K562 (cell line): ENCODE results near the gene PRDM8. TPM values are rescaled to one million over a fixed set of nuclear protein-coding genes. Genes with fewer than 3 reads are reported as not detected.
A peak's percentile ranks its signal among the peaks of the same experiment; 100 is the strongest.

ENCODE experiments used
- ADNP ChIP-seq: fragments of 200-800 bp; sonication (Bioruptor generic); IDR thresholded peaks from 2 replicates; pipeline ENCODE4 v1.6.1; 2016; ENCODE audit warnings: missing genetic modification characterization, missing compliant biosample characterization
- CREB5 ChIP-seq: fragments of 250-450 bp; sonication (Bioruptor Pico); IDR thresholded peaks from 2 replicates; pipeline ENCODE4 v1.5.0; 2020; ENCODE audit warnings: mild to moderate bottlenecking
- CREM ChIP-seq: IDR thresholded peaks from 2 replicates; pipeline ENCODE4 v1.6.1; 2014; ENCODE audit warnings: antibody characterized with exemption, low read depth
- CSDE1 ChIP-seq, 2 experiments: fragments of 450-650 bp; IDR thresholded peaks; 2 replicates each; pipeline ENCODE4 v1.6.1; 2016; ENCODE audit warnings: mild to moderate bottlenecking in 1 of 2
- CTBP1 ChIP-seq: fragments of 450-650 bp; IDR thresholded peaks from 2 replicates; pipeline ENCODE4 v1.6.1; 2016; ENCODE audit warnings: borderline replicate concordance
- ETV1 ChIP-seq: fragments of 450-650 bp; conservative IDR thresholded peaks from 2 replicates; pipeline ENCODE4 v1.6.1; 2016; ENCODE audit warnings: missing genetic modification characterization, control low read depth, low read depth, missing compliant biosample characterization
- GABPA ChIP-seq: fragments of 200-800 bp; sonication (Bioruptor generic); conservative IDR thresholded peaks from 2 replicates; pipeline ENCODE4 v1.6.1; 2016; ENCODE audit warnings: low read depth, missing genetic modification characterization, missing compliant biosample characterization
- HDAC2 ChIP-seq: fragments of 450-650 bp; IDR thresholded peaks from 2 replicates; pipeline ENCODE4 v1.6.1; 2016; ENCODE audit warnings: mild to moderate bottlenecking
- HMGN3 ChIP-seq: IDR thresholded peaks from 2 replicates; pipeline ENCODE4 v1.6.1; 2011; ENCODE audit warnings: borderline replicate concordance, low read depth, mild to moderate bottlenecking, mixed read lengths, low read length; ENCODE audit not compliant: insufficient read length; ENCODE audit errors: extremely low read depth
- KDM1A ChIP-seq, 2 experiments: fragments of 450-650 bp; IDR thresholded peaks; 2 replicates each; pipeline ENCODE4 v1.6.1; 2016; ENCODE audit warnings: mild to moderate bottlenecking in 2 of 2
- KDM4B ChIP-seq, 2 experiments: fragments of 450-650 bp in 1 of 2; sonication (generic) in 1 of 2; IDR thresholded peaks; 2 replicates each; pipeline ENCODE4 v1.6.1; 2016 to 2017; ENCODE audit warnings: borderline replicate concordance in 2 of 2, antibody characterized with exemption in 1 of 2, low read depth in 1 of 2, mild to moderate bottlenecking in 1 of 2
- NCOA4 ChIP-seq: fragments of 450-650 bp; IDR thresholded peaks from 2 replicates; pipeline ENCODE4 v1.6.1; 2018; ENCODE audit warnings: mild to moderate bottlenecking; ENCODE audit not compliant: partially characterized antibody
- NFIC ChIP-seq: fragments of 450-650 bp; IDR thresholded peaks from 2 replicates; pipeline ENCODE4 v1.6.1; 2017; ENCODE audit warnings: mild to moderate bottlenecking, inconsistent platforms
- NR2C2 ChIP-seq, 2 experiments: fragments of 200-800 bp in 1 of 2; sonication (Bioruptor generic) in 1 of 2; sonication (generic) in 1 of 2; formaldehyde crosslinking in 1 of 2; IDR thresholded peaks; 2 replicates each; pipeline versions ENCODE4 v1.6.1 to v1.8.0; 2016 to 2022; ENCODE audit warnings: mild to moderate bottlenecking in 1 of 2, missing compliant biosample characterization in 1 of 2, missing genetic modification characterization in 1 of 2, missing genetic modification reagents in 1 of 2
- PRDM10 ChIP-seq: fragments of 450-650 bp; IDR thresholded peaks from 2 replicates; pipeline ENCODE4 v1.6.1; 2018; ENCODE audit not compliant: partially characterized antibody
- PRMT5 ChIP-seq: sonication (generic); formaldehyde crosslinking; IDR thresholded peaks from 2 replicates; pipeline ENCODE4 v1.5.0; 2020; ENCODE audit warnings: missing genetic modification reagents
- RBM39 ChIP-seq: fragments of 200-400 bp; formaldehyde crosslinking; optimal IDR thresholded peaks from 2 replicates; pipeline ENCODE3; 2018; ENCODE audit warnings: low read depth, low read length
- RFX7 ChIP-seq: fragments of 250-450 bp; sonication (Bioruptor Pico); IDR thresholded peaks from 2 replicates; pipeline ENCODE4 v1.5.1; 2021; ENCODE audit warnings: mild to moderate bottlenecking
- SFPQ ChIP-seq: fragments of 200-400 bp; formaldehyde crosslinking; IDR thresholded peaks from 2 replicates; pipeline ENCODE4 v1.6.1; 2017; ENCODE audit warnings: mild to moderate bottlenecking, low read depth, low read length, moderate library complexity
- SNRNP70 ChIP-seq: fragments of 200-400 bp; formaldehyde crosslinking; optimal IDR thresholded peaks from 2 replicates; pipeline ENCODE3; 2017; ENCODE audit warnings: low read depth, low read length
- SREBF2 ChIP-seq: sonication (generic); formaldehyde crosslinking; IDR thresholded peaks from 2 replicates; pipeline ENCODE4 v1.4.0; 2020; ENCODE audit warnings: mild to moderate bottlenecking, missing genetic modification reagents
- TFAM ChIP-seq: fragments of 250-450 bp; sonication (Bioruptor Pico); conservative IDR thresholded peaks from 2 replicates; pipeline ENCODE4 v1.5.0; 2021; ENCODE audit warnings: mild to moderate bottlenecking, moderate library complexity
- ZC3H4 ChIP-seq: sonication (generic); formaldehyde crosslinking; IDR thresholded peaks from 2 replicates; pipeline ENCODE4 v1.9.0; 2021; ENCODE audit warnings: missing genetic modification reagents, borderline replicate concordance
- ZNF76 ChIP-seq: fragments of 250-450 bp; sonication (Bioruptor Pico); IDR thresholded peaks from 2 replicates; pipeline ENCODE4 v1.4.0; 2020; ENCODE audit warnings: mild to moderate bottlenecking, moderate library complexity, borderline replicate concordance
- polyA plus RNA-seq, 8 experiments: library from polyadenylated mRNA; depleted of rRNA in 4 of 8; stranded (reverse) in 5 of 8; unstranded in 3 of 8; fragments of >200 nt; fragmentation: Nextera tagmentation in 2 of 8; fragmentation: Illumina TruSeq in 1 of 8; extraction: Ambion mirVana in 2 of 8; extraction: Trizol in 1 of 8; gene quantifications; 2 replicates each; pipeline versions ENCODE4 v1.2.1 to v1.2.3, GENCODE V29; 2011 to 2014; ENCODE audit warnings: inconsistent platforms in 1 of 8, missing spikeins in 1 of 8
- total RNA-seq, 7 experiments: library from RNA; depleted of rRNA in 6 of 7; stranded (reverse); fragments of >200 nt in 6 of 7; fragmentation: Illumina TruSeq in 2 of 7; extraction: Trizol in 2 of 7; gene quantifications; 2 replicates each; pipeline versions ENCODE4 v1.2.1 to v1.2.3, GENCODE V29; 2011 to 2021; ENCODE audit warnings: low replicate concordance in 1 of 7

Gene PRDM8
- total and polyA plus RNA-seq, 9 of the 15 experiments (the other 6 are each of a cell fraction or from before 2014, with no cell fraction given): 0.40 TPM; not detected in 8

GRCh38 chr4:80253510-80253909, 56.2 kb downstream of the PRDM8 start (continued):
- peak; percentile 90 to 96 for TF ChIP-seq KDM1A (IDR thresholded peaks at IDR 0.05)
- TF ChIP-seq ADNP (tag): peak; percentile 74
- no peak for TF ChIP-seq ZC3H4 (CRISPR knock-in tag)
- TF ChIP-seq RFX7: no peak
- peak; percentile 85 for TF ChIP-seq HDAC2
- no peak for TF ChIP-seq PRMT5 (CRISPR knock-in tag)
- no peak for TF ChIP-seq SFPQ
- TF ChIP-seq NFIC: peak; percentile 94
- no peak for TF ChIP-seq SREBF2
- TF ChIP-seq KDM4B (IDR thresholded peaks at IDR 0.05; ENCODE audit: borderline replicate concordance in 2 of 2, low read depth in 1 of 2): no peak
- TF ChIP-seq SNRNP70: no peak
- no peak for TF ChIP-seq PRDM10
- TF ChIP-seq HMGN3: peak; percentile 84
- TF ChIP-seq CTBP1: peak; percentile 98
- no peak for TF ChIP-seq NCOA4
- 0 out of 4 replicates have a peak, but pooled peaks of 1 of the 2 experiments have one; percentile 9 for TF ChIP-seq CSDE1 (IDR thresholded peaks at IDR 0.05)
- no peak for TF ChIP-seq CREB5 (CRISPR knock-in tag)
- no peak for TF ChIP-seq NR2C2 (CRISPR knock-in tag; IDR thresholded peaks at IDR 0.05)
- no peak for TF ChIP-seq NR2C2 (tag; IDR thresholded peaks at IDR 0.05)
- TF ChIP-seq ETV1 (tag): peak; percentile 94
- no peak for TF ChIP-seq ZNF76 (CRISPR knock-in tag)
- TF ChIP-seq GABPA (tag): peak; percentile 58
- TF ChIP-seq RBM39: no peak
- TF ChIP-seq CREM: peak; percentile 88
- no peak for TF ChIP-seq TFAM
